DND-41 (cell line): ENCODE data around the gene PRPSAP2.

Experiments
- ATAC-seq: fragments of 200-7000 bp; cut with Tn5 transposase; 3 replicates; pipeline ENCODE4 v1.9.1; 2021; ENCODE audit warnings: low read depth; ENCODE audit not compliant: insufficient read depth
- DNase-seq: peaks from one replicate; pipeline ENCODE4 v3.0.0-alpha.2; 2020
- H2AFZ ChIP-seq: 2 replicates; pipeline ENCODE4 v1.6.0; 2012; ENCODE audit warnings: low read depth, low read length
- H3K27ac ChIP-seq: 2 replicates; pipeline ENCODE4 v1.5.1; 2012; ENCODE audit warnings: low read length, inconsistent platforms
- H3K27me3 ChIP-seq: fragments of 200-600 bp; sonication (generic); 2 replicates; pipeline ENCODE4 v1.6.0; 2012; ENCODE audit warnings: low read length, mild to moderate bottlenecking, inconsistent platforms; ENCODE audit not compliant: insufficient read depth, poor library complexity
- H3K36me3 ChIP-seq: 2 replicates; pipeline ENCODE4 v1.5.1; 2012; ENCODE audit warnings: low read length, inconsistent platforms; ENCODE audit not compliant: insufficient read depth
- H3K4me1 ChIP-seq: 2 replicates; pipeline ENCODE4 v1.5.1; 2012; ENCODE audit warnings: mild to moderate bottlenecking, low read length; ENCODE audit not compliant: insufficient read depth
- H3K4me2 ChIP-seq: 2 replicates; pipeline ENCODE4 v1.6.0; 2012; ENCODE audit warnings: mild to moderate bottlenecking, moderate library complexity, low read length, inconsistent platforms; ENCODE audit not compliant: insufficient read depth
- H3K4me3 ChIP-seq, 2 experiments: fragments of 200-600 bp in 1 of 2; shearing (Covaris generic) in 1 of 2; 2 replicates each; pipeline ENCODE4 v1.5.1; 2012 to 2016; ENCODE audit warnings: inconsistent platforms in 2 of 2, low read length in 2 of 2, mild to moderate bottlenecking in 2 of 2, low read depth in 1 of 2, moderate library complexity in 1 of 2
- H3K79me2 ChIP-seq: 2 replicates; pipeline ENCODE4 v1.6.0; 2012; ENCODE audit warnings: low read length, inconsistent platforms; ENCODE audit not compliant: insufficient read depth
- H3K9ac ChIP-seq: 2 replicates; pipeline ENCODE4 v1.6.0; 2012; ENCODE audit warnings: low read depth, mild to moderate bottlenecking, inconsistent platforms, low read length, moderate library complexity
- H3K9me3 ChIP-seq: 2 replicates; pipeline ENCODE4 v1.5.1; 2012; ENCODE audit warnings: low read length, moderate library complexity, mild to moderate bottlenecking, inconsistent platforms; ENCODE audit not compliant: insufficient read depth, severe bottlenecking
- H4K20me1 ChIP-seq: 2 replicates; pipeline ENCODE4 v1.6.0; 2012; ENCODE audit warnings: low read length; ENCODE audit not compliant: insufficient read depth
- EZH2 ChIP-seq: IDR thresholded peaks from 3 replicates; pipeline ENCODE4 v1.6.1; 2012; ENCODE audit warnings: borderline replicate concordance, low read depth, mild to moderate bottlenecking, moderate library complexity, low read length, inconsistent platforms; ENCODE audit not compliant: severe bottlenecking
- TF ChIP-seq, protein P1 (sequence below): IDR thresholded peaks from 2 replicates; pipeline ENCODE4 v1.5.1; 2012; ENCODE audit warnings: borderline replicate concordance, low read length, moderate library complexity, mild to moderate bottlenecking; ENCODE audit not compliant: poor library complexity, severe bottlenecking; ENCODE audit errors: extremely low read depth

The PRPSAP2 gene

GRCh38 chr17:18962494-18962815, 104.5 kb downstream of the PRPSAP2 start:
- Histone ChIP-seq H3K9ac (no peak overlapping the region), H2AFZ (no peak overlapping the region), H3K79me2 (no peaks in the 10 kb centered on the region), H3K4me1 (no peaks in the 10 kb centered on the region), H3K4me2 (no peak overlapping the region), H3K27me3 (no peaks in the 10 kb centered on the region), H3K9me3 (no peaks in the 10 kb centered on the region), H3K4me3 (no peak overlapping the region), H3K27ac (no peak overlapping the region), H3K36me3 (no peaks in the 10 kb centered on the region), H4K20me1 (peaks cover 14% of the 10 kb centered on the region)
- DNase-seq: no peak
- no peak for TF ChIP-seq EZH2
- TF ChIP-seq, protein P1, sequence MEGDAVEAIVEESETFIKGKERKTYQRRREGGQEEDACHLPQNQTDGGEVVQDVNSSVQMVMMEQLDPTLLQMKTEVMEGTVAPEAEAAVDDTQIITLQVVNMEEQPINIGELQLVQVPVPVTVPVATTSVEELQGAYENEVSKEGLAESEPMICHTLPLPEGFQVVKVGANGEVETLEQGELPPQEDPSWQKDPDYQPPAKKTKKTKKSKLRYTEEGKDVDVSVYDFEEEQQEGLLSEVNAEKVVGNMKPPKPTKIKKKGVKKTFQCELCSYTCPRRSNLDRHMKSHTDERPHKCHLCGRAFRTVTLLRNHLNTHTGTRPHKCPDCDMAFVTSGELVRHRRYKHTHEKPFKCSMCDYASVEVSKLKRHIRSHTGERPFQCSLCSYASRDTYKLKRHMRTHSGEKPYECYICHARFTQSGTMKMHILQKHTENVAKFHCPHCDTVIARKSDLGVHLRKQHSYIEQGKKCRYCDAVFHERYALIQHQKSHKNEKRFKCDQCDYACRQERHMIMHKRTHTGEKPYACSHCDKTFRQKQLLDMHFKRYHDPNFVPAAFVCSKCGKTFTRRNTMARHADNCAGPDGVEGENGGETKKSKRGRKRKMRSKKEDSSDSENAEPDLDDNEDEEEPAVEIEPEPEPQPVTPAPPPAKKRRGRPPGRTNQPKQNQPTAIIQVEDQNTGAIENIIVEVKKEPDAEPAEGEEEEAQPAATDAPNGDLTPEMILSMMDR: no peak
- ATAC-seq: no peak

DNA sequence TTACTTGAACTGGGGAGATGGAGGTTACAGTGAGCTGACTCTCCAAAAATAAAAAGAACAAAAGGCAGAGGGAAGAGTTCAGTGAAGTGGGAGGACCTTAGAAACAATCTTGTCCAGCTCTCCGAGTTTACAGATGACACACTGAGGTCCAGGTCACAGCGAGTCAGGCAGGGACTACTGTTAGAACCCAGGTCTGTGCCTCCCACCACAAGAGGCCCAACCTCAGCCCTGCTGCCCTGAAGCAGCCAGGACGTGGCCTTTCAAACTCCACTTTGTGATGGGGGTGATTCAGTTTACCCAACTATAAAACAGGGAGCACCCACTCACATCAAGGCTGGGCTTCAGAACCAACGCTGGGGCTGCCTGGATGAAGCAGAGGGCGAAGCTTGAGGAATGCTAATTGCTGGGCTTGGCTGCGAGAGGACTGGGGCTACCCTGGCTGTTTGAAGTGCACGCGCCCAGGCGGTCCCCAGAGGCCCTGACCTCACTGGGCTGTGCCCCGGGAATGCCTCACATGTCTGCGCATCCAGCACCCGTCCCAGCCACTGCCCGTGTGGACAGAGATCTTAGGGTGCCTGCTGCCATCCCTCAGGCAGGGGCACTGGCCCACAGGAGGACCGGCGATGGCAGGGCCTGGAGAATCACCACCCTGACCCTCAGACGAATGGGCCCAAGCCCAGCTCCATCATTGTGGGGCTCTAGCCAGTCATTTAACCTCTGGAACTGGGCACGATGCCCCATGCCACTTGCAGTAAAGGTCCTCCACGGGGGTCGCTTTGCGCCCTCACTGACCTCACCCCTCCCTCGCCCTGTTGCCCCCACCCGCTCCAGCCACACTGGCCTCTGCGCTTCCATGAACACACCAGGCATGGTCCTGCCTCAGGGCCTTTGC, 105.4 kb downstream of the PRPSAP2 start:
- H3K4me2 ChIP-seq: no peak overlapping the region
- no peaks in the 10 kb centered on the region for H3K4me1 ChIP-seq
- H3K4me3 ChIP-seq: no peak overlapping the region
- H4K20me1 ChIP-seq: peaks cover 18% of the 10 kb centered on the region
- no peak overlapping the region for H3K27ac ChIP-seq
- no peaks in the 10 kb centered on the region for H3K27me3 ChIP-seq
- H3K79me2 ChIP-seq: no peaks in the 10 kb centered on the region
- DNase-seq (no peak), ATAC-seq (no peak)
- H3K9ac ChIP-seq: no peak overlapping the region
- TF ChIP-seq, protein P1: no peak
- TF ChIP-seq EZH2: no peak
- no peak overlapping the region for H2AFZ ChIP-seq
- H3K9me3 ChIP-seq: no peaks in the 10 kb centered on the region
- no peaks in the 10 kb centered on the region for H3K36me3 ChIP-seq

- Histone ChIP-seq H2AFZ (no peak overlapping the region), H3K4me1 (no peaks in the 10 kb centered on the region), H3K4me2 (no peak overlapping the region), H4K20me1 (peaks cover 18% of the 10 kb centered on the region), H3K79me2 (no peaks in the 10 kb centered on the region), H3K27ac (no peak overlapping the region), H3K4me3 (no peak overlapping the region), H3K9me3 (no peaks in the 10 kb centered on the region), H3K27me3 (no peaks in the 10 kb centered on the region), H3K9ac (no peak overlapping the region), H3K36me3 (no peaks in the 10 kb centered on the region)
- DNase-seq (no peak), ATAC-seq (no peak)
- no peak for TF ChIP-seq EZH2
Measured at GRCh38 chr17:18964018-18964351, 106.1 kb downstream of the PRPSAP2 start.

GRCh38 chr17:18964550-18964949, 106.6 kb downstream of the PRPSAP2 start:
- Histone ChIP-seq H3K36me3 (no peaks in the 10 kb centered on the region), H3K4me2 (no peak overlapping the region), H3K4me1 (no peaks in the 10 kb centered on the region), H3K27me3 (no peaks in the 10 kb centered on the region), H2AFZ (no peak overlapping the region), H3K9me3 (no peaks in the 10 kb centered on the region), H3K79me2 (no peaks in the 10 kb centered on the region), H3K9ac (no peak overlapping the region), H4K20me1 (peaks cover 18% of the 10 kb centered on the region), H3K27ac (no peak overlapping the region), H3K4me3 (no peak overlapping the region)
- ATAC-seq: no peak
- DNase-seq: no peak
- TF ChIP-seq, protein P1: no peak
- no peak for TF ChIP-seq EZH2
